RWPE1 (cell line): Measurements from ENCODE around the gene EDN3.

ENCODE experiments used
- CTCF ChIA-PET: fragments of 350-600 bp; sonication (Branson Sonifier 250); formaldehyde crosslinking; extraction: SDS; loops from one replicate; lab custom pipeline; 2021; lab: Yijun Ruan, JAX
- POLR2A ChIA-PET: fragments of 400-600 bp; formaldehyde crosslinking; extraction: SDS; loops from one replicate; lab custom pipeline; 2020; ENCODE audit warnings: antibody characterized with exemption; ENCODE audit not compliant: low non-redundant PET; lab: Yijun Ruan, JAX
- DNase-seq: peaks from one replicate; pipeline ENCODE4 v3.0.0; 2012; ENCODE audit warnings: low spot score
- H3K27ac ChIP-seq: fragments of 450-650 bp; 2 replicates; pipeline ENCODE4 v1.5.1; 2017
- TF ChIP-seq, protein P1 (sequence below): fragments of 450-650 bp; conservative IDR thresholded peaks from 2 replicates; pipeline ENCODE4 v1.5.1; 2017; ENCODE audit warnings: low read depth, mild to moderate bottlenecking

EDN3 gene

DNA sequence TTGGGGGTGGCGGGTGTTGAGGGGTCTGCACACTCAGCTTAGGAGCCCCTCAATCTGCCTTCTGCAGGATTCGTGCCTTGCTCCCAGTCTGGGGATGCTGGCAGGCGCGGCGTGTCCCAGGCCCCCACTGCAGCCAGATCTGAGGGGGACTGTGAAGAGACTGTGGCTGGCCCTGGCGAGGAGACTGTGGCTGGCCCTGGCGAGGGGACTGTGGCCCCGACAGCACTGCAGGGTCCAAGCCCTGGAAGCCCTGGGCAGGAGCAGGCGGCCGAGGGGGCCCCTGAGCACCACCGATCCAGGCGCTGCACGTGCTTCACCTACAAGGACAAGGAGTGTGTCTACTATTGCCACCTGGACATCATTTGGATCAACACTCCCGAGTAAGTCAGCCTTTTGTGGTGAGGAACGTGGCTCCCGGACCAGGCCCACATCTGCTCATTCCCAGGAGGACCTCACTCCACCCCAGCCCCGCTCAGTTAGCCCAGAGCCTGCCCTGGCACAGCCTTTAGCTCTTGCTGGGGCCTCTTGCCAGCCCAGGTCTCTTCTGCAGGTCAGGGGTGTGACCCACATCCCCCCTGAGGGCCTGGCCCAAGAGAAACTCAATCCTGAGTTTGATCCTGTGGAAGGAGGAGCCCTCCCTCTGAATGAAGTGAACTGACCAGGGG, 1.1 kb downstream of the EDN3 start:
- TF ChIP-seq, protein P1, sequence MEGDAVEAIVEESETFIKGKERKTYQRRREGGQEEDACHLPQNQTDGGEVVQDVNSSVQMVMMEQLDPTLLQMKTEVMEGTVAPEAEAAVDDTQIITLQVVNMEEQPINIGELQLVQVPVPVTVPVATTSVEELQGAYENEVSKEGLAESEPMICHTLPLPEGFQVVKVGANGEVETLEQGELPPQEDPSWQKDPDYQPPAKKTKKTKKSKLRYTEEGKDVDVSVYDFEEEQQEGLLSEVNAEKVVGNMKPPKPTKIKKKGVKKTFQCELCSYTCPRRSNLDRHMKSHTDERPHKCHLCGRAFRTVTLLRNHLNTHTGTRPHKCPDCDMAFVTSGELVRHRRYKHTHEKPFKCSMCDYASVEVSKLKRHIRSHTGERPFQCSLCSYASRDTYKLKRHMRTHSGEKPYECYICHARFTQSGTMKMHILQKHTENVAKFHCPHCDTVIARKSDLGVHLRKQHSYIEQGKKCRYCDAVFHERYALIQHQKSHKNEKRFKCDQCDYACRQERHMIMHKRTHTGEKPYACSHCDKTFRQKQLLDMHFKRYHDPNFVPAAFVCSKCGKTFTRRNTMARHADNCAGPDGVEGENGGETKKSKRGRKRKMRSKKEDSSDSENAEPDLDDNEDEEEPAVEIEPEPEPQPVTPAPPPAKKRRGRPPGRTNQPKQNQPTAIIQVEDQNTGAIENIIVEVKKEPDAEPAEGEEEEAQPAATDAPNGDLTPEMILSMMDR = no peak
- CTCF ChIA-PET = interaction anchor here (0.6 to 1.0 kb wide), 2 partner anchors 11 to 154 kb away, joined by 5 read pairs; no protein-coding TSS in a partner anchor
- DNase-seq = no peak
- POLR2A ChIA-PET = no interaction called here
- no peak overlapping the region for H3K27ac ChIP-seq

DNA sequence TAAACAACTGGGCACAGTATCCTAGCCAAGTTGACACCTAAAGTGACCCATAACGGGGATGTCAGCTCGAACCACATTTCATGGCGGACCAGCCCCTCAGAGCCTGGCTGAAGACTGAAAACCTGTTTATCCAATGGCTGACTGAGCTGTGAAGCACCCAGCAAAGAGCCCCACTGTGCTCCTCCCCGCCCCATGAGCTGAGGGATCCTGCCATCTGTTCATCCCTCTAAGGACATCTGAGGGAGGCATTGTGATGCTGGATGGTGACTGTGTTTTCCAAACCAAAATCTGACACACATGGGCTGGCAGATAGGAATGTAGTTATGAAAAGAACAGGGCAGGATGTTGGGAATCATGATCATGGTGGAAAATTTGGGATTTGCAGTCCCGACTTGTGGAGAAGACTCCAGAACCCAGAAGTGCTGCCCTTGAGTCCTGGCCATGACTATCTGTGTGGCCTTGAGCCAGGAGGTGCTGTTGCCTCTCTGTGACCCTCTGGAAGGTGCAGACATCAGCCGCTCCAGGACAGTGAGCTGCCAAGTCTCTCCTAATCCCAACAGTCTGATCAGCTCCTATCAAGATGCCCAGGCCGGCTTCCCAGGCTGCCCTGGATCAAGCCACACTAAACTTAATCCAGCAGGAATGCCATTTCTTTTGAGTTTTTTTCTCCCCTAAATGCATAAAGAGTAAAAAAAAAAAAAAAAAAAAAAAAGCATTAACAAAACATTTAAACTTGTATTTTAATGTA, 5.7 kb downstream of the EDN3 start:
- no peak overlapping the region for H3K27ac ChIP-seq
- TF ChIP-seq, protein P1 = no peak
- ChIA-PET CTCF (no interaction called here), POLR2A (no interaction called here)
- DNase-seq = no peak

DNA sequence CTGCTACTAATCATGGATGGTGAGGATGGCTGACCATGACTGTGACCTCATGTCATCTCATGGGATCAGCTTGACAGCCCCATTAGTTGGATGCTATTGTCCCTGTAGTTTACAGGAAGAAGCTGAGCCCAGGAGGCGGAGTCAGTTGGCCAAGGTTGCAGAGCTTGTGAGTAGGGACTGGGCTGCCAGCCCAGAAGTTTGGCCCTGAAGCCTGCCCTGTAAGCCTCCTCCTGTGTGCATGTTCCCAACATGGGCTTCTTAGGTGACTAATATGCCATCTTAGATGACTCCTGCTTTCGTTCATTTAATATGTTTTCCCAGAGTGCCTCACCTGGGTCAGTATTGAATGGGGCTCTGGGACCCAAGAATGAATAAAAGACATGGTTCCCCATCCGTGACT, 6.9 kb downstream of the EDN3 start:
- ChIA-PET POLR2A (no interaction called here), CTCF (interaction anchor here (0.5 to 0.6 kb wide), 2 partner anchors 203 to 234 kb away, joined by 3 to 5 read pairs; no protein-coding TSS in a partner anchor)
- TF ChIP-seq, protein P1 = no peak
- no peak overlapping the region for H3K27ac ChIP-seq
- no peak for DNase-seq

DNA sequence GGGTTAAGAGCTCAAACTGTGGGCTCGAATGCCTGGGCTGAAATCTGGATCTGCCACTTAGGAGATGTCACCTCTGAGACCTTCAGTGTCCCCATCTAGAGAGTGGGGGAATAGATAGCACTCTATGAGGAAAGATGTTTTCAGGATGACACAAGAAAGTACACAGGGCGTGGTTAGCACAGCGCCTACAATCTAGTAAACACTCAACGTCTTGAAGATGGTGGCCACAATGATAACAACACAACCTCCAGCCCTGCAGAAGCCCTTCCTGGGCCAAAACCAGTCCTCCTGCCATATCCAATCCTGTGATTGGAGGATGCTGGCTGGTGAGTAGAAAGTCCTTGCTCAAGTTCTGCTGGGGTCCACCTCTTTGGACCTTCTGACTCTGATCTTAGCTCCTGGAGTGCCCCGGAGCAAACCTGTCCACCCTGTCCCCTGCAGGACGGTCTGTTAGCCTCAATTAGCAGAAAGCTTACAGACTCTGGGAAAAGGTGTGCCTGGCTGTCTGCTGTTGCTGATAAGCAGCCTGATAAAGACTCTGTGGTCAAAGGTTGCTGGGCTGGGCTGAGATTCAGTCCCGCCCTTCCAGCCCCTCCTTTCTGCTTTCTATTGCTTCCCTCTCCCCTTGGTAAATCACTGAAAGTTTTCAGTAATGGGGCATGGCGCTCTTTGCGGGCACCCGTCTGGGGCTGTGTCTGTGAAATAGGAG, 8.2 kb downstream of the EDN3 start:
- POLR2A ChIA-PET = no interaction called here
- no peak overlapping the region for H3K27ac ChIP-seq
- TF ChIP-seq, protein P1 = no peak
- CTCF ChIA-PET = no interaction called here
- no peak for DNase-seq

DNA sequence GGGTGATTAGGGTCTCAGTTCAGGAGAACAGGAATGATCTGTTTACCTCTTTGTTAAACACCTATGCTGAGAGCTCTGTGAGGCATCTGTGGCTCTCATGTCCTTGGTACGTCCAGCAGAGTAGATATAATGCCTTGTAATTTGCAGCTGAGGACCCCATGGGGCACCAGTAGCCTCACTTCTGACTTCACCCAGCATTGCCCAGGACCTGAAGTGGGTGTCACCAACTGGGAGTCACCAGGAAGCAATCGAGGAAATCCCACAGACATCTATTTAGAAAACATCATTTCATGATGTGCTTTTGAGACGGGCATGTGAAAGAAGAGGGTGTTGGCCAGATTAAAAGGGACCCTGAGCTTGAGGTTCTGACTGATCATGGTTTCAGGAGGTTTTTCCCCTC, 8.8 kb downstream of the EDN3 start:
- TF ChIP-seq, protein P1 = no peak
- H3K27ac ChIP-seq = no peak overlapping the region
- POLR2A ChIA-PET = no interaction called here
- DNase-seq = no peak
- CTCF ChIA-PET = interaction anchor here (2.0 kb wide), 1 partner anchor 147 kb away, joined by 7 read pairs; no protein-coding TSS in a partner anchor

DNA sequence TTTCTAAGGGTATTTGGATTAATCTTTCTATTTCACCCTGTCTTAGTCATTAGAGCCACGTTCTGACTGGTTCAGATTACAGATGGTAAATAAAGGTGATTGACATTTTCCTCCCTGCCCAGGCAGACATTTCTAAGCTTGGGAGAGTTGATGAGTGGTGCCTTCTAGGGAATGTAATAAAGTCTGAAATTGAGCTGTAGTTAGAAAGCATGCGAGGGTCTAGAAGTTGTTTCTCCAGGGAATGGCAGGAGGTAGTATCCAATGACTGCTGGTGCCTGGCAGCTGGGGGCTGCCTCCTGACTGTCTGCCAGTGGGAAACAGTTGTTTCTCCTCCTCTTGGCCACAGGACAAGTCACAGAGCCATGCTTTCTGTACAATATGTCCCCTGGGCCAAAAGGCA, 14.6 kb downstream of the EDN3 start:
- ChIA-PET POLR2A (no interaction called here), CTCF (interaction anchor here (0.6 to 0.7 kb wide), 2 partner anchors 190 to 1787 kb away, joined by 4 to 5 read pairs; no protein-coding TSS in a partner anchor)
- TF ChIP-seq, protein P1 = no peak
- DNase-seq = no peak
- H3K27ac ChIP-seq = no peak overlapping the region
